NCI-H146 treated with DMSO at 0.1 percent for 48 hours (cell line): ENCODE measurements around the gene SMC6.

Source experiments
- DNase-seq: peaks from one replicate; lab custom pipeline; 2025; ENCODE audit not compliant: unreplicated experiment; lab: John Stamatoyannopoulos, UW

SMC6 gene

DNA sequence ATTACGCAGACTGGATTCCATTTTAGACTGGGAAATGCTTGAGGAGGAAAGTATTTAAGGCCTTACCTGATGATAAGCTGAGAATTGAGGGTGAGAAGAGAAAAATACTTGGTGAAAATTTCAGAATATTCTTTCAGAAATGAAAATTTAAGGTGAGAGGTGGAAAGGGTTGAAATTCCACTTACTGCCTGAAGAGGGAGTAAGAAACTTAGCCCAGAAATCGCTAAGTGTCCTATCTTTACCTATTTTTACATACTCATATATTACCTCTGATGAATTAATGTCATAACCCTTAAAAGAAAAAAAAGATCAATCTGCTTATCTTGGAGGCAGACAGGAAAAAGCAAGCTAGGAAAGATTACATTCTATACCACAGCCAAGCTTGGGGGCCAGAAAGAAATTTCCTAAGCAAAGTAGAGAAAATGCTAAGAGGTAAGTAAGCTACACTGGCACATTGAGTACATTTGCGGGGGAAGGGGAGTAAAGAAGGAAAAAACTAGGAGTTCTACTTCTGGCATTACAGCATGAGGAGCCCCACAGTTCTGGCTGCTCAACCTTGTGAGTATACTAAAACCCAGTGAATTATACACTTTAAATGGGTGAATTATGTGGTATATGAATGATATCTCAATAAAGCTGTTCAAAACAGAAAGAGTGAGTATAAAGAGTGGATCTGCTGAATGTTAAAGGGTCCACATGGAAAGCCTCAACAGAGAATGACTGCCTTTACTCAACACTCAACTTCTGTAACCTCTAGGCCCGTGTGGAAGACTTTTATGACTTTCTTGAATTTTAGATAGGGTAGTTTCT lies 33.8 kb downstream of the SMC6 start:
- no peak for DNase-seq

DNA sequence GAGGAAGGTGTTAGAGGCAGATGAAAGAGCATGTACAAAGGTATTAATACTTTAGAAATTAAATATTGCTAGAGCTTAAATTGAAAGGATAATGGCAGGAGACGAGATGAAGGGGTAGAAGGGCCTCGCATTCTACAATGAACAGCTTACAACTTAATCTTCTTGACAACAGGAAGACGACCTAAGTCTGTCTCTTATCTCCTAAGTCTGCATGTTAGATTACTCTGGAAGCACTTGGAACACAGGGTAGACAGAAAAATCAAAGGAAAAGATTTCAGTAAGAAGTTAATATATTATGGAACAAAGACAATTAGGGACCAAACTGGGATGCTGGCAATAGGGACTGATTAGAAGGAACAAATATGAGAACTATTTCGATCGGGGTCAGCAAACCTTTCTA lies 34.9 kb downstream of the SMC6 start:
- DNase-seq = no peak

DNA sequence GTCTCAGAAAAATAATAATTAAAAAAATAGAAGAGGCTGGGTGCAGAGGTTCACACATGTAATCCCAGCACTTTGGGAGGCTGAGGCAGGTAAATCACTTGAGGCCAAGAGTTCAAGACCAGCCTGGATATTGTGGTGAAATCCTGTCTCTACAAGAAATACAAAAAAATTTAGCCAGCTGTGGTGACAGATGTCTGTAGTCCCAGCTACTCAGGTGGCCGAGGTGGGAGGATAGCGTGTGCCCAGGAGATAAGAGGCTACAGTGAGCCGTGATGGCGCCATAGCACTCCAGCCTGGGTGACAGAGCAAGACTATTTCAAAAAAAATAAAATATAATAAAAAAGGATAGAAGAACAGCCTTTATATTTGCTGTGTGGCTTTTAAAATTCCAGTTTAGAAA lies 35.9 kb downstream of the SMC6 start:
- no peak for DNase-seq

DNA sequence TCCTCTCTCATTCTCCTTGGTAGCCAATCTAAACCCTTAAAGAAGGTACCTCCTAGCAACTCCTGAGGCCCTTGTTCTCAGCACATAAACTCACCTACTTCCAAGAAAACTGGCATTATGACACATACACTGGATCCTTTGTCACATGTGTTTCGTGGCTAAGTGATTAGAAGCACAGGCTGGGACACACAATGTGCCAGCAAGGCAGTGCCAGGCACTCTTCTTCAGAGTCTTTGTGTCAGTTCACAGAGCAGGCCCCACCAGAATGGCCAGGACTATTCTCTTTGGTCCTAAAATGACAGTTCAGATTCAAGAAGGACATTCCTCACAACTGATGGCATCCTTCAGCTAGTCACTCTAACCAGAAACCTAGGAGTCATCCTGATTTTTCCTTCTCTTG lies 40.3 kb downstream of the SMC6 start:
- no peak for DNase-seq

DNA sequence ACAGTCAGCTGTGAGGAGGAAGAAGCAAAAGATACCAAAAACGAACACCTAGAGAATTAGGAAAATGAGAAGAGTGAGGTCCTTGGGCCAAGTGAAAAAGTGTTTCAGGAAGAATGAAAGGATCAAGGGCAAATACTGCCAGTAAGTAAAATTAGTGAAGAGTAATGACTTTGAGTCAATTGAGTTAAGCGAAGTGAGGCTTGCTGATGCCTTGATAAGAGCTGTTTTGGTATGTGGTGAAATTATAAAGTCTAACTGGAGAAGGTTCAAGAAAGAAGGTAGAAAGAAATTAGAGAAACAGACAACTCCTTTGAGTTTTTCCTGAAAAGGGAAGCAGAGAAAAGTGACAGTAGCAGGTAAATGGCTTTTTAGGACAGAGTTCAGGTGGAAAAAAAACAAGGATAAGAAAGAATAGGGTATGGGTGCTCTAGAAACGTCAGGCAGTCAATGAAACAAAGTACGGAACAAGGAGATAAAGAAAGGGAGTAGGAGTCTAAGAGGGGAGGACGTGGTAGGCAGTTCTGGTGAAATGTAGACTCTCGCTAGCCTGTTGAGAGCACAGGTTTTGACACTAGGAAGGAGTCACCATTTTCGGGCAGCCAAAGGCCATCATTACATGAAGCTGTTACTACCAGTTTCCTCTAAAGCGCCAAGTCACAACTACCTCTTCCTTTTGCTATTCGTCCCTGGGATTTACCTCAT lies 42.9 kb downstream of the SMC6 start:
- DNase-seq = no peak

DNA sequence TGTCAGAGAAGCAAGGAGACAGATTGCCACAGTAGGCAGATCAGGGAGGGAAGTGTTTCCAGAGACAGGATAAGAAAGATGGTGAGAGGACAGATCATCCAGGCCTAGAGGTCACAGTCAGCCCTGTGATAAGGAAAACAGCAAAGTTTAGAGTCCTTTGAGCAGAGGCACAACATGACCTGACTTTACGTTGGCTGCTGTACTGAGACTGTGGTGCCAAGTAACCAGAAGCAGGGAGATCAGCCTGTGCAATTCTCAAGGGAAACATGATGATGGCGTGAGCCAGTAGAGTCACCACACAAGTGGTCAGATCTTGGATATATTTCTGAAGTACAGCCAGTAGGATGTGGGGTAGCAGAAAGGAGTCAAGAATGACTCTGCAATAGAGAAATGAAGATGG lies 43.7 kb downstream of the SMC6 start:
- no peak for DNase-seq

DNA sequence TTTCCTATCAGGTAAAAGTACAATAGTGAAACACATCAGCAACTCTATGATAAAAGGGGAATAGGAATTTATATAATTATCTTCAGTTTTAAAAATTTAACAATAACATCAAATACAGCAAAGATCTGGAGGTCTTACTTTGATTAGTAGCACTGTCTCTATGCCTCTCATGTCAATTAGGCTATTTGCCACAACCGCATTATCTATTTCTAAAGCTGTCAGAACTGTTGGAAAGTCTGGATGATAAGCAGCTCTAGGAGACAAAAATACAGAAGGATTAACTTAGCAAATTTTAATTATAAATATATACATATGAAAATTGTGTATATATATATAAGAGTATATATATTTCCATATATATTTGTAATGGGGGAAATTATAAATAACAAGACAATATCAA lies 45.1 kb downstream of the SMC6 start:
- DNase-seq = no peak

DNA sequence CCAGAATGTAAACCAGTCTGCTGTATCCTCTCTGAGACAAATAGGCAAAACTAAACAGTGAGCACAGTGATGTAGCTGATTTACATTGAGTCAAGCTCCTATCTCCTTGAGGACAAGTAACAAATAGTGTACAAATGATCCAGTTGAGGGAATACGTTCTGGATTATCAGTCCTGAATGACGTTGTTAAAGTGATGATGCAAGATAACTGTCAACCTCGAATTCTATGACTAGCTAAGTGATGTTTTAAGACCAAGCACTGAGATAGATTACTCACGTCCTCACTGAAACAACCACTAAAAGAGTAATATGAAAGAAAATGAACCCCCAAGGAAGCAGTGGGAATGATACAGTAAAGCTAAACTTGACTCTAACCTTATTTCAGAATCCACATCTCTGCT lies 46.8 kb downstream of the SMC6 start:
- DNase-seq = no peak

DNA sequence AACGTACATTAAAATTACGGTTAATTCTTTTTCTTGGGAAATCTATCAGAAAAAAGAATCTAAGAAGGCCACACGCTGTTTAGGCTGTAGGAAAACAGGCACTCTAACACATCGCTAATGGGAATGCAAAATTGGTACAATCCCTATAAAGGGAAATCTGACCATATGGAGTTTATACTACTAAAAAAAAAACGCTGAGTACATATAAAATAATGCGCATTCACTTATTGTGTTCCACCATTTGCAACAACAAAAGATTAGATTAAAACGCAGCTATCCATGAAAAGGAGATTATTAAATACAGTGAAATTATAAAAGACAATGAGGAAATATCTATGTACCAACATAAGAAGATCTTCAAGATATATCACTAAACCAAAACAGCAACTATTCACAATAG lies 62.8 kb downstream of the SMC6 start:
- no peak for DNase-seq

DNA sequence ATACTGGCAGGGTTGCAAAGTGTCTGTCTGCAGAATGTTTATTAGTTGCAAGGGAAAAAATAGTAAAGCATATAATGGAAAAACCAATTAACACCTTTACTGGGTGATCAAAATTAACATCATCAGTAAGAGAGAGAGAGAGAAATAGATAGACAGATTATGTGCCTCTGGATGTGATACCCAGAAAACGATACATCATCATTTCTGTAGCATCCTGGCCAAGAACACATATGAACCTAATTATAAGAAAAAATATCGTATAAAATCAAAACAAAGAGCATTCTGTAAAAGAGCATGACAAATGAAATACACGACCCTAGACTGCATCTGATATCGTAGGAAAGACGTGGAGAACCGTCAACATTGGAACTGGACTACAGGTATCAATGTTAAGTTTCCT lies 64.6 kb downstream of the SMC6 start:
- no peak for DNase-seq

DNA sequence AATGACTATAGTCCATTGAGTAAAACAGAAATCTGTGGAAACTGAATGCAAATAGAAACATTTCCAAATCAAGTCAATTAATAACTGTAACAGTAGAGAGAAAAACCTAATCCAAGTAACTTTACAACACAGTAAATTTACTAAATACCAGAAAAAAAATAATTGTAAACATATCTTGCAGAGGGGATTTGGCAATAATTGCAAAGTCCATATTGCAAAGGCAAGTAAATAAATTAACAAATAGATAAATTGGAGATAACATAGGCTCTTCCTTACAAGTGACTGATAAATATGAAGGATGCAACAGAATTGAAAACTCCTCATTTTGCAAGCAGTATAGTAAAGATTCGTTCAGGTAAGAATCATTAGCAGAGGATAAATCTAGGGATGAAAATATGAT lies 65.0 kb downstream of the SMC6 start:
- no peak for DNase-seq

DNA sequence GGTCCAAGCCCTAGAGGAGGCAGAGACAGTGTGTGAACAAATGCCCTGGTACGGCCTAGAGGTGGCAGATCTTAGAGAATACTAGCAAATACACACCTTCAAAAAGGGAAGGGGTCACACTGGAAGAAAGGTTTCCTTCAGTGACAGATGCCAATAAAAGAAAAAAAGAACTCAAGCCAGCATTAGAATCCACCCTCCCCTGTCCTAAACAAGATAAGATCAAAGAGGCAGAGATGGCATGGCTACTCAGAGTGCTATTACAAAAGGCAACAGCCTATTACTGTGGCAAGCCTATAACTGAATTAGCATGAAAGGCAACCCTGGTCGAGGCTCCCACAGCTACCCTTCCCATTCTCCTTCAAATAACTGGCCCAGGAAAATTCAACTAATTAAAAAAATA lies 69.6 kb downstream of the SMC6 start:
- no peak for DNase-seq

DNA sequence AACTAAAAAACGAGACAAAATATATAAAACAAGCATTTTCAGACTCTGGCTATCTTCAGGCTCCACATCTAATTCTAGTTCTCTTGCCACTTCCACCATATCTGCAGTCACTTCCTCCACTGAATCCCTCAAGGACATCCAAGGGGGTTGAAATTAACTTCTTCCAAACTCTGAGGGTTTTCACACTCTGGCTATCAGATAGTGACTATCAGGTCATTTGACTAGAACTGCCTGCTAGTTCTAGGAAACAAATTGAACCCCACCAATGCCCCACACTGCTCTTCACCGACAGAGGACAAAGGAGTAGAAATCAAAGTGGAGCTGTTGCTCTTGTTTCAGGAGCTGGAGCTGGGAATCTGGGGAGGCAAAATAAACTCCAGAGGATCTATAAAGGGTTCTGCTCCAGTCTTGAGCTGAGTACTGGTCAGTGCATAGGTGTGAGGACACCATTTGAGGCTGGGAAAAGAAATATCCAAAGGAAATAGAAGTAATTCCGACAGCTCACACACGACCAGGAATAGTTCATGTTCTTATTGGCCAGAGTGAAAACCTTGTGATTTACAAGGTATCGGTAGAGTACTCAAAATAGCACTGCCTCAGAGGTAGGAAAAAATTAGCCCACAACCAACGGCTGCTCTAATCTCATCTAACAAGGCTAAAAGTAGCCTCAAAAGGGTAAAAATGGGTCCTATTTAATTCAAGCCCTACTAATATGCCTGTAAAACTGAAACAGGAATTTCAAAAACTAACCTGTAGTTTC lies 71.3 kb downstream of the SMC6 start:
- DNase-seq = no peak

DNA sequence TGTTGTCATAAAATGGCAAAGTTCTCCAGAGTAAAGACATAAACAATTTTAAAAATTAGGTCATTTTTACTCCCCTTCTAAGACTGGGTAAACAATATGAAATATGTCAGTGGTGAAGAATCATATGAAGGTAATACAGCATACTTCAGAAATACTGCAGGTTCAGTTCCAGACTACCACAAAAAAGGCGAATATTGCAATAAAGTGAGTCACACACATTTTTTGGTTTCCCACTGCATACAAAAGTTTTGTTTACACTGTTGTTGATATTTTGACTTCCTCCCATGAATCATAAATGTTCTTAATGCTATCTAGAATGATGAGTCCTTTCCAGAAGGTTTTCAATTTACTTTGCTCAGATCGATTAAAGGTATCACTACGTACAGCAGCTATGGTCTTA lies 73.5 kb downstream of the SMC6 start:
- no peak for DNase-seq

DNA sequence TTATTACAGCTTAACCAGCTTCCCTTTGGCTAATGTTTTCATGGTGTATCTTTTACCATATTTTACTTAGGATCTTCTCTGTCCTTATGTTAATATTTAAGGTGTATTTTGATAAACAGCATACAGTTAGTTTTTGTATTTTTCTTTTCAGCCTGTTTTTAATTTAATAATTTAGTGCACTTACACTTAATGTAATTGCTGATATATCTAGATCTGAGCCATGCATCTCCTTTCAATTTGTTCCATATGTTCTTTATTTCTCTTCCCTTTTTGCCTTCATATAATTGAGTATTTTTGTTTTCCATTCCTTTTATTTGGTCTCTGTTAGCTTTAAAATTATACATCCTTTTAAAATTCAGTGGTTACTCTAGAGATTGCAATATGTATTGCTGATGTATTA lies 78.8 kb downstream of the SMC6 start:
- no peak for DNase-seq

DNA sequence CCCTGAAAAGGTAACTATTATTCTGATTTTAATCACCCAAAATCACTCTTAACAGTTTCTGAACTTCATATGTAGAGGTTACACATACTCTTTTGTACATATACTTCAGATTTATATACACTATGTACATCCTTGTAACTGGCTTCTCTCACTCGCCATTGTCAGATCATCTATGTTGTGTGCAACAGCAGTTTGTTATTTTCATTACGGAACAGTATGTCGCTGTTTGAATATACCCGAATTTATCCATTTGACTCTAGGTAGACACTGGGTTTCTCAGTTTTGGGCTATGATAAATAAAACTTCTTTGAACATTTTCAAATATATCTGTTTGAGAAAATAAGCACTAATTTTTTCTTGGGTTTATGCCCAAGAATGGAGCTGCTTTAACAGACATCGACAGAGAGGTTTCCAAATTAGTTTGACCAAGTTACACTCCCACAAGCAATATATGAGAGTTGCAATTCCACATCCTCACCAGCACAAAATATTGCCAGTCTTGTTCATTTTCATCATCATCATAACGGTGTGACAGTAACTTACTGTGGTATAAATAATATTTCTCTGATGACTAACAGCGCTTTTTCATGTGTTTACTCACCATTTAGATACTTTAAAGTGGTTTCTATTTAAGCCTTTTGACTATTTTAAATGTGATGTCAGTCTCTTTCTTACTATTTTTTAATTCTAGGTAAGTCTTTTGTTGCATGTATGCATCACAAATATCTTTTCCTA lies 80.9 kb downstream of the SMC6 start:
- no peak for DNase-seq

DNA sequence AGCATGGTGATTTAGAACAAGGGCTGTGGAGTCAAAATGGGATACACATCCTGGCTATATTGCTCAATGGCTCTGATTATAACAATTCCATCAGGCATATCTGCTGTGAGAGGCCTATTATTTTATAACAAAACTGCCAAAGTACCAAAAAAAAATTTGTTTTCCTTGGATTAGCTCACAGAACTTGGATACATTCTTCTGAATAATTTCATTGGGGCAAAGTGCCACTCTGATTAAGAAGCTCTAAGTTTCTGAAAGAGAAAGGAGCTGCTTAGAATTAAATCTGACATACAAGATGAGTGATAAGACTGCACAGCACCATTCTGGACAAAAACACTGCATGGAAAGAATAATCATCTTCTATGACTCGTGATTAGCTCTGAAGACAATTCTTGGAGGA lies 85.7 kb downstream of the SMC6 start:
- no peak for DNase-seq

DNA sequence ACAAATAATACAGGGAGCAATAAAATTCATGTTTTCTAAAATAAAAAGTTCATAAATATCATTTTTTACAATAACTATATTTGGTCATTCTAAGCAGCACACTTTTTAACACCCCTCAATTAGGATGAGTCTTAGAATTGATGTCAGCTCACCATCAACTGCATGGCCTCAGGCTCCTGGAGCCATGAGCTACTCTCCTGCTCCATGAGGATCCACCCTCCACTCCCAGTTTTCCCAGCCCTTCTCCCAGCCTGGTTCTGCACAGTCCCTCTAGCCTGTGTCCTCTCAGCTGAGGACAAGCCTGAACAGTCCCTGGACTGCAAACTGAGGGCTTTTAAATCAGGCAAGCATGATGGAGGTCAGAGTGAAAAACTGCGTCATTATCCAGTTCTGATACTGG lies 89.1 kb downstream of the SMC6 start:
- no peak for DNase-seq

DNA sequence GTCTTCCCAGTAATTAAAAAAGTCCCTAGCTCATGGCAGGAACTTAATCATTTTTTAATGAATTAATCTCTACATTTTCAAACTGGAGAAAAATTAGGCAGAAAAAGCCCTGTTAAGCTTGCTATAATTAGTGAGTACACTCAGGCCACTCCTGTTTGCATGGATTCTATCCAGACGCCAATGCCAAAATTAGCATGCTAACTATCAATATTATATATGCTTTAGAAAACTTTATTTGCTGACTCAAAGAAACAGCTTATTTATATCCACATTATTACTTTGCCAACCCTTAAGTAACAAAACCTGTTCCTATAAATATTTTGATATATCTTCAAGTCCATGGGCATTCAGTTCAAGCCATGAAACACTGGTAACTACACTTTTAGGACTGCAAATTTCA lies 90.9 kb downstream of the SMC6 start:
- no peak for DNase-seq

DNA sequence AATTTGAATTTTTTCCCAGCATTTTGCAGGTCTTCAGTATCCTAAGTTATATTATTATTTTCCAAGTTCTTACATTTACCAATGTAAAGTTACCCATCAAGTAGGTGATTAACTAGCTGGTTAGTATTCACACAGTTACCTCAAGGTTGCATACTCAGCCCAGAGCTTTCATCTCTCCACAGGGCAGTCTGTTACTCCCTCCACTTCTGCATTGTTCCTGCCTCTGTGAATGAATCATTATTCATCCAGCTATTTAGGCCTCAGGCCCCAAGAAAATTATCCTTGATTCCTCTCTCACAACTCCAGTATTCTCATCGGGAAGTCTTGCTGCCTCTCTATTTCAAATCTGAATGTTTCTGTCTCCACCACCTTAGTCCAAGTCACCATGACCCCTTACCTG lies 92.2 kb downstream of the SMC6 start:
- no peak for DNase-seq

DNA sequence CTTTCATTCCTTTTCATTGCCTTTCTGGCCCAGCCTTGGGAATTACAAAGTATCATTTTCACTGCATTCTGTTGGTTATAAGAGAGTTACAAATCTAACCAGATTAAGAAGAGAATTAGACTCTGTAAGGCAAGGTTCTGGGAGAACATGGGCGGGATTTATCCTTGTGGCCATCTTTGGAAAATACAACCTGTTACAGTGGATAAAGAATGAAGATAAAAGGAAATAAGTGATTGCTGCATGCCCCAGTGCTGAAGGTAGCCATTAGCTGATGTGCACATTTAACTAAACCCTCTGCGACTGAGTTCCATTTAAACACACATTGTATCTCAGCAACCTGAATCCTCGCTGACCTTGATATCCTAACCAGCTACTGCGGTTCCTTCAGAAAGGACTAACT lies 93.4 kb downstream of the SMC6 start:
- no peak for DNase-seq
